ENCODE measurements around the gene MAD1L1. TPM values are rescaled to one million over a fixed set of nuclear protein-coding genes. Genes with fewer than 3 reads are reported as not detected.

Gene MAD1L1
- polyA plus RNA-seq, 6 donors from 2014 or later: 109 to 209 (median 158) TPM

DNA sequence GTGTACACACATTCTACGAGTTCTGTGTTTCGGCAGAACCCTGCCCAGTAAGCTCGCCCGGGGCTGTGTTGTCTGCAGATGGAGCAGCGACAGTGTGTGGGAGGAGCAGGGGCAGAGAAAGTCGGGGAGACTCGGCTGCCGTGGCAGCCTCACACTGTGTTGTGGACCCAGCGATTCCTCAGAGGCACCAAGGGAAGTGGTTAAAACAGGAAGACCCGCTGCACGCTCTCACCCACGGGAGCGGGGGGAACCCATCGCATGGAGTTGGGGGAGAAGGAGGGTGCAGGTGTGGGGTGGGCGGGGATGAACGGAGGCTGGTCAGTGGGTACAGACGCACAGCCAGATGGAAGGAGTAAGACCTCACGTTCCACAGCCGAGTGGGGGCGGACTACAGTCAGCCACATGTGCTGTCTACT, 312.5 kb downstream of the MAD1L1 start:
- Mint-ChIP-seq H3K36me3 (peaks cover 4 to 8% of the 10 kb centered on the region in 2 donors), H3K4me1 (peaks cover 34 to 52% (median 36%) of the 10 kb centered on the region in 3 donors), H3K27ac (peak overlapping the region; percentile 89 to 97 (median 96)), H3K4me3 (peak overlapping the region; percentile 77 to 94 (median 87)), H3K27me3 (no peaks in the 10 kb centered on the region), H3K9me3 (no peaks in the 10 kb centered on the region)
- peak; percentile 80 for DNase-seq
- peak; percentile 78 to 80 for ATAC-seq (ENCODE audit: low read depth in 2 of 2)

GRCh38 chr7:1919539-1920265, 313.0 kb downstream of the MAD1L1 start:
- Mint-ChIP-seq H3K4me3 (peak overlapping the region; percentile 77 to 94 (median 87)), H3K27me3 (no peaks in the 10 kb centered on the region), H3K27ac (peak overlapping the region; percentile 49 to 97 (median 96)), H3K36me3 (peaks cover 4 to 8% of the 10 kb centered on the region in 2 donors), H3K9me3 (no peaks in the 10 kb centered on the region), H3K4me1 (peaks cover 28 to 46% (median 32%) of the 10 kb centered on the region in 3 donors)
- ATAC-seq (ENCODE audit: low read depth in 2 of 2) (peak in 1 of 2 donors; percentile 24), DNase-seq (peak; percentile 23)

- H3K4me1 Mint-ChIP-seq: peaks cover 21 to 39% (median 25%) of the 10 kb centered on the region in 3 donors
- peaks cover under 1 to 8% of the 10 kb centered on the region in 2 donors for H3K36me3 Mint-ChIP-seq
- H3K27me3 Mint-ChIP-seq: no peaks in the 10 kb centered on the region
- peak overlapping the region in 4 of 6 donors; percentile 65 to 96 (median 92) for H3K27ac Mint-ChIP-seq
- no peaks in the 10 kb centered on the region for H3K9me3 Mint-ChIP-seq
- DNase-seq (no peak), ATAC-seq (ENCODE audit: low read depth in 2 of 2) (no peak)
- peak overlapping the region in 7 of 8 donors; percentile 30 to 94 (median 85) for H3K4me3 Mint-ChIP-seq
Observed at GRCh38 chr7:1918881-1919525, 313.7 kb downstream of the MAD1L1 start.

- Mint-ChIP-seq H3K27ac (peak overlapping the region in 2 of 6 donors; percentile 15 to 66), H3K36me3 (peaks cover 0 to 10% of the 10 kb centered on the region in 2 donors), H3K4me1 (peaks cover 18 to 37% (median 23%) of the 10 kb centered on the region in 3 donors), H3K4me3 (peak overlapping the region in 2 of 8 donors; percentile 15 to 41), H3K9me3 (no peaks in the 10 kb centered on the region), H3K27me3 (no peaks in the 10 kb centered on the region)
- DNase-seq (no peak), ATAC-seq (ENCODE audit: low read depth in 2 of 2) (no peak)
Observed at GRCh38 chr7:1918063-1918645, 314.6 kb downstream of the MAD1L1 start.

- H3K36me3 Mint-ChIP-seq: peaks cover 0 to 15% of the 10 kb centered on the region in 2 donors
- ATAC-seq (ENCODE audit: low read depth in 2 of 2) (no peak), DNase-seq (no peak)
- peaks cover 22 to 42% (median 26%) of the 10 kb centered on the region in 3 donors for H3K4me1 Mint-ChIP-seq
- no peaks in the 10 kb centered on the region for H3K9me3 Mint-ChIP-seq
- peak overlapping the region in 2 of 8 donors; percentile 57 to 58 for H3K4me3 Mint-ChIP-seq
- peak overlapping the region in 2 of 6 donors; percentile 20 to 66 for H3K27ac Mint-ChIP-seq
- no peaks in the 10 kb centered on the region for H3K27me3 Mint-ChIP-seq
Observed at GRCh38 chr7:1917221-1918062, 315.3 kb downstream of the MAD1L1 start.

- H3K27me3 Mint-ChIP-seq: no peaks in the 10 kb centered on the region
- no peak overlapping the region for H3K4me3 Mint-ChIP-seq
Observed at GRCh38 chr7:1916601-1916970, 316.2 kb downstream of the MAD1L1 start.

DNA sequence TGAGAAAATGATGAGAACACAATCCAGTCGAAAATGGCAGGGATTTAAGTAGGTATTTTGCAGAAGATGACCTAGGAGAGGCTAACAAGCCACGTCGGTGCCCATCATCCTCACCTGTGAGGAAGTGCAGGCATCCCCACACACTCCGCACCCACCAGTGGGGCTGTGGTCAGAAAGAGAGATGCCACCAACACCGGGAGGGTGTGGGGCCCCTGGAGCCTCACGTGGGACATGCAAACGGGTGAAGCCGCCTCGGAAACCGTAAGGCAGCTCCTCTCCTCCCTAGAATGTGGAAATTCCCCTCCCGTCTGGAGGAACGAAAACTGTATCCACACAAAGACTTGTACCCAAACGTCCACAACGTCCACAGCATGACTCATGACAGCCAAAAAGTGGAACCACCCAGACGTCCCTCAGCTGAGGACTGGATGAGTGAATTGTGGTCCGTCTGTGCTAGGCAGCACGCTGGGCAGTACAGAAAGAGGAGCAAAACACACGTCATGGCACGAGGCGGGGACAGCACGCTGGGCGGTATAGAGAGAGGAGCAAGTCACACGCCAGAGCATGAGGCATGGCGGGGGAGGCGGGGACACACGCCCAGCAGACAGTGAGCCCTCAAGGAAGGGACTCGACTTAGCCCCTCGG, 316.7 kb downstream of the MAD1L1 start:
- Mint-ChIP-seq H3K4me1 (peaks cover 22 to 48% (median 29%) of the 10 kb centered on the region in 3 donors), H3K4me3 (no peak overlapping the region), H3K36me3 (peaks cover 0 to 15% of the 10 kb centered on the region in 2 donors), H3K9me3 (no peaks in the 10 kb centered on the region), H3K27ac (peak overlapping the region in 2 of 6 donors; percentile 32 to 66), H3K27me3 (no peaks in the 10 kb centered on the region)
- DNase-seq (no peak), ATAC-seq (ENCODE audit: low read depth in 2 of 2) (no peak)

More at GRCh38 chr7:1916601-1916970, 316.2 kb downstream of the MAD1L1 start:
- no peaks in the 10 kb centered on the region for H3K9me3 Mint-ChIP-seq
- no peak for ATAC-seq (ENCODE audit: low read depth in 2 of 2)
- H3K36me3 Mint-ChIP-seq: peaks cover 0 to 15% of the 10 kb centered on the region in 2 donors
- peaks cover 22 to 46% (median 26%) of the 10 kb centered on the region in 3 donors for H3K4me1 Mint-ChIP-seq
- no peak for DNase-seq
- peak overlapping the region in 3 of 6 donors; percentile 62 to 75 (median 66) for H3K27ac Mint-ChIP-seq

DNA sequence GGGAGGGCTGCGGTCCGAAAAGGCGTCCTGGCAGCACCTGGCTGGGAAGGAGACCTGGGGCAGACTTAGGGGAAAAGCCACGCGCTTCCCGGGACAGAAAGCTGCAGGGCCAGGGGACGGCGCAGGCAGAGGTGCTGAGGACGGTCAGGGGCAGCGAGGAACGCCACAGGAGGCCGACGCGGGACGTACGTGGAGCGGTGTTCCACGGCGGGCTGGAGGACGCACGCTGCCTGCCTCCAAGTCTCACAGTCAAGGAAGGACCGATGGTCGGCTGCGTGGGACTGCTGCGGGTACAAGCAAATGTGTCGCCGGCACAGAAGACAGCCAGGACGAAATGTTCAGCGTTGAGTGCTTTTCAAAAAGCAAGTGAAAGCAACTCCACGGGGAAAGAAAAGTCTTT, 317.4 kb downstream of the MAD1L1 start:
- H3K27me3 Mint-ChIP-seq: no peaks in the 10 kb centered on the region
- H3K4me1 Mint-ChIP-seq: peaks cover 17 to 41% (median 25%) of the 10 kb centered on the region in 3 donors
- ATAC-seq (ENCODE audit: low read depth in 2 of 2): no peak
- peak overlapping the region in 2 of 6 donors; percentile 57 to 75 for H3K27ac Mint-ChIP-seq
- H3K36me3 Mint-ChIP-seq: peaks cover 0 to 15% of the 10 kb centered on the region in 2 donors
- DNase-seq: no peak
- H3K9me3 Mint-ChIP-seq: no peaks in the 10 kb centered on the region
- H3K4me3 Mint-ChIP-seq: peak overlapping the region in 1 of 8 donors; percentile 15

- Mint-ChIP-seq H3K27me3 (no peaks in the 10 kb centered on the region), H3K27ac (peak overlapping the region in 1 of 6 donors; percentile 68), H3K36me3 (peaks cover 0 to 15% of the 10 kb centered on the region in 2 donors), H3K4me1 (peaks cover 12 to 35% (median 19%) of the 10 kb centered on the region in 3 donors), H3K9me3 (no peaks in the 10 kb centered on the region), H3K4me3 (no peak overlapping the region)
- no peak for ATAC-seq (ENCODE audit: low read depth in 2 of 2)
- DNase-seq: no peak
Observed at GRCh38 chr7:1914743-1915142, 318.0 kb downstream of the MAD1L1 start.

- no peak for ATAC-seq (ENCODE audit: low read depth in 2 of 2)
- no peaks in the 10 kb centered on the region for H3K9me3 Mint-ChIP-seq
- H3K4me1 Mint-ChIP-seq: peaks cover 9 to 31% (median 15%) of the 10 kb centered on the region in 3 donors
- no peak overlapping the region for H3K4me3 Mint-ChIP-seq
- DNase-seq: no peak
- H3K27me3 Mint-ChIP-seq: no peaks in the 10 kb centered on the region
- H3K27ac Mint-ChIP-seq: peak overlapping the region in 1 of 6 donors; percentile 21
- peaks cover 0 to 15% of the 10 kb centered on the region in 2 donors for H3K36me3 Mint-ChIP-seq
Observed at GRCh38 chr7:1914321-1914720, 318.4 kb downstream of the MAD1L1 start.

- Mint-ChIP-seq H3K4me1 (peaks cover 9 to 26% (median 14%) of the 10 kb centered on the region in 3 donors), H3K36me3 (peaks cover 0 to 15% of the 10 kb centered on the region in 2 donors), H3K9me3 (no peaks in the 10 kb centered on the region), H3K27me3 (no peaks in the 10 kb centered on the region), H3K4me3 (peak overlapping the region in 1 of 8 donors; percentile 16), H3K27ac (peak overlapping the region in 2 of 6 donors; percentile 66 to 79)
- no peak for ATAC-seq (ENCODE audit: low read depth in 2 of 2)
- no peak for DNase-seq
Observed at GRCh38 chr7:1913466-1914282, 319.1 kb downstream of the MAD1L1 start.

Measured in naive B cell (primary cell).